Measurements from ENCODE around the gene TTPAL.

GRCh38 chr20:44447827-44448419 is 27.8 kb upstream of the TTPAL start:
- TF ChIP-seq CTCF (tag by site-specific recombination; IDR thresholded peaks at IDR 0.05), result no peak
- TF ChIP-seq REST (tag by site-specific recombination; IDR thresholded peaks at IDR 0.05), result no peak
- TF ChIP-seq, protein P1, sequence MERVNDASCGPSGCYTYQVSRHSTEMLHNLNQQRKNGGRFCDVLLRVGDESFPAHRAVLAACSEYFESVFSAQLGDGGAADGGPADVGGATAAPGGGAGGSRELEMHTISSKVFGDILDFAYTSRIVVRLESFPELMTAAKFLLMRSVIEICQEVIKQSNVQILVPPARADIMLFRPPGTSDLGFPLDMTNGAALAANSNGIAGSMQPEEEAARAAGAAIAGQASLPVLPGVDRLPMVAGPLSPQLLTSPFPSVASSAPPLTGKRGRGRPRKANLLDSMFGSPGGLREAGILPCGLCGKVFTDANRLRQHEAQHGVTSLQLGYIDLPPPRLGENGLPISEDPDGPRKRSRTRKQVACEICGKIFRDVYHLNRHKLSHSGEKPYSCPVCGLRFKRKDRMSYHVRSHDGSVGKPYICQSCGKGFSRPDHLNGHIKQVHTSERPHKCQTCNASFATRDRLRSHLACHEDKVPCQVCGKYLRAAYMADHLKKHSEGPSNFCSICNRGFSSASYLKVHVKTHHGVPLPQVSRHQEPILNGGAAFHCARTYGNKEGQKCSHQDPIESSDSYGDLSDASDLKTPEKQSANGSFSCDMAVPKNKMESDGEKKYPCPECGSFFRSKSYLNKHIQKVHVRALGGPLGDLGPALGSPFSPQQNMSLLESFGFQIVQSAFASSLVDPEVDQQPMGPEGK (tag by site-specific recombination; IDR thresholded peaks at IDR 0.05), result no peak
- TF ChIP-seq ZNF146 (tag by site-specific recombination; IDR thresholded peaks at IDR 0.05), result no peak
- no peak for TF ChIP-seq ZXDB (tag by site-specific recombination; IDR thresholded peaks at IDR 0.05)
- TF ChIP-seq ZNF114 (tag by site-specific recombination; IDR thresholded peaks at IDR 0.05), result no peak
